Measurements from ENCODE around the gene TOMM6.

The TOMM6 gene

GRCh38 chr6:41814629-41815028 lies 27.1 kb downstream of the TOMM6 start:
- H3K9ac ChIP-seq (ENCODE audit: low read length), result no peak overlapping the region
- TF ChIP-seq EZH2phosphoT487 (IDR thresholded peaks at IDR 0.05; ENCODE audit: low read depth) (no peak), CTCF (IDR thresholded peaks at IDR 0.05; ENCODE audit: low read depth, low read length) (no peak)
- no peaks in the 10 kb centered on the region for H3K27me3 ChIP-seq (ENCODE audit: low read depth, low read length)
- no peak overlapping the region for H3K4me3 ChIP-seq (ENCODE audit: low read length)
- H3K9me3 ChIP-seq (ENCODE audit: insufficient read depth, low read length), result no peaks in the 10 kb centered on the region
- H2AFZ ChIP-seq (ENCODE audit: low read depth, low read length), result no peak overlapping the region
- H3K27ac ChIP-seq (ENCODE audit: low read length), result no peak overlapping the region
- H4K20me1 ChIP-seq (ENCODE audit: insufficient read depth, low read length), result no peaks in the 10 kb centered on the region
- H3K4me2 ChIP-seq (ENCODE audit: low read length), result no peak overlapping the region
- H3K79me2 ChIP-seq (ENCODE audit: low read length), result no peaks in the 10 kb centered on the region
- no peaks in the 10 kb centered on the region for H3K36me3 ChIP-seq (replicated peaks; ENCODE audit: low read depth, low read length)
- peaks cover 7% of the 10 kb centered on the region for H3K4me1 ChIP-seq (ENCODE audit: low read length)

- H3K9ac ChIP-seq (ENCODE audit: low read length), result no peak overlapping the region
- no peaks in the 10 kb centered on the region for H3K27me3 ChIP-seq (ENCODE audit: low read depth, low read length)
- no peaks in the 10 kb centered on the region for H3K36me3 ChIP-seq (replicated peaks; ENCODE audit: low read depth, low read length)
- H3K27ac ChIP-seq (ENCODE audit: low read length), result no peak overlapping the region
- H4K20me1 ChIP-seq (ENCODE audit: insufficient read depth, low read length), result no peaks in the 10 kb centered on the region
- no peak overlapping the region for H3K4me2 ChIP-seq (ENCODE audit: low read length)
- H3K4me3 ChIP-seq (ENCODE audit: low read length), result no peak overlapping the region
- no peaks in the 10 kb centered on the region for H3K9me3 ChIP-seq (ENCODE audit: insufficient read depth, low read length)
- no peaks in the 10 kb centered on the region for H3K79me2 ChIP-seq (ENCODE audit: low read length)
- H3K4me1 ChIP-seq (ENCODE audit: low read length), result peaks cover 6% of the 10 kb centered on the region
- no peak for TF ChIP-seq EZH2phosphoT487 (IDR thresholded peaks at IDR 0.05; ENCODE audit: low read depth)
- no peak for TF ChIP-seq CTCF (IDR thresholded peaks at IDR 0.05; ENCODE audit: low read depth, low read length)
- H2AFZ ChIP-seq (ENCODE audit: low read depth, low read length), result no peak overlapping the region
Measured at GRCh38 chr6:41815587-41815986, 28.1 kb downstream of the TOMM6 start.

GRCh38 chr6:41818271-41819054 lies 31.0 kb downstream of the TOMM6 start:
- TF ChIP-seq CTCF (IDR thresholded peaks at IDR 0.05; ENCODE audit: low read depth, low read length) (no peak), EZH2phosphoT487 (IDR thresholded peaks at IDR 0.05; ENCODE audit: low read depth) (no peak)
- H3K4me3 ChIP-seq (ENCODE audit: low read length), result no peak overlapping the region

GRCh38 chr6:41821266-41821665 lies 33.8 kb downstream of the TOMM6 start:
- Histone ChIP-seq H4K20me1 (ENCODE audit: insufficient read depth, low read length) (no peaks in the 10 kb centered on the region), H3K9ac (ENCODE audit: low read length) (no peak overlapping the region), H3K36me3 (replicated peaks; ENCODE audit: low read depth, low read length) (no peaks in the 10 kb centered on the region), H3K4me2 (ENCODE audit: low read length) (no peak overlapping the region), H3K9me3 (ENCODE audit: insufficient read depth, low read length) (no peaks in the 10 kb centered on the region), H3K4me3 (ENCODE audit: low read length) (no peak overlapping the region), H2AFZ (ENCODE audit: low read depth, low read length) (no peak overlapping the region), H3K27me3 (ENCODE audit: low read depth, low read length) (no peaks in the 10 kb centered on the region), H3K4me1 (ENCODE audit: low read length) (no peaks in the 10 kb centered on the region), H3K27ac (ENCODE audit: low read length) (no peak overlapping the region), H3K79me2 (ENCODE audit: low read length) (no peaks in the 10 kb centered on the region)
- TF ChIP-seq CTCF (IDR thresholded peaks at IDR 0.05; ENCODE audit: low read depth, low read length) (no peak), EZH2phosphoT487 (IDR thresholded peaks at IDR 0.05; ENCODE audit: low read depth) (no peak)

More at GRCh38 chr6:41818271-41819054, 31.0 kb downstream of the TOMM6 start:
- no peaks in the 10 kb centered on the region for H4K20me1 ChIP-seq (ENCODE audit: insufficient read depth, low read length)
- no peaks in the 10 kb centered on the region for H3K79me2 ChIP-seq (ENCODE audit: low read length)
- no peaks in the 10 kb centered on the region for H3K4me1 ChIP-seq (ENCODE audit: low read length)
- no peaks in the 10 kb centered on the region for H3K36me3 ChIP-seq (replicated peaks; ENCODE audit: low read depth, low read length)
- no peak overlapping the region for H3K9ac ChIP-seq (ENCODE audit: low read length)
- no peaks in the 10 kb centered on the region for H3K27me3 ChIP-seq (ENCODE audit: low read depth, low read length)
- H3K27ac ChIP-seq (ENCODE audit: low read length), result no peak overlapping the region
- H3K4me2 ChIP-seq (ENCODE audit: low read length), result no peak overlapping the region
- H3K9me3 ChIP-seq (ENCODE audit: insufficient read depth, low read length), result no peaks in the 10 kb centered on the region
- H2AFZ ChIP-seq (ENCODE audit: low read depth, low read length), result no peak overlapping the region
